Measurements from ENCODE around the gene ADGRV1. TPM values are rescaled to one million over a fixed set of nuclear protein-coding genes. Genes with fewer than 3 reads are reported as not detected.
"Not testable (repeated sequence)": the region's sequence is repeated elsewhere in the genome, so short reads cannot be mapped to it uniquely, and the experiment has no call there.

Gene ADGRV1
- polyA plus RNA-seq, 2 donors, result 0.82 to 1.6 TPM

DNA sequence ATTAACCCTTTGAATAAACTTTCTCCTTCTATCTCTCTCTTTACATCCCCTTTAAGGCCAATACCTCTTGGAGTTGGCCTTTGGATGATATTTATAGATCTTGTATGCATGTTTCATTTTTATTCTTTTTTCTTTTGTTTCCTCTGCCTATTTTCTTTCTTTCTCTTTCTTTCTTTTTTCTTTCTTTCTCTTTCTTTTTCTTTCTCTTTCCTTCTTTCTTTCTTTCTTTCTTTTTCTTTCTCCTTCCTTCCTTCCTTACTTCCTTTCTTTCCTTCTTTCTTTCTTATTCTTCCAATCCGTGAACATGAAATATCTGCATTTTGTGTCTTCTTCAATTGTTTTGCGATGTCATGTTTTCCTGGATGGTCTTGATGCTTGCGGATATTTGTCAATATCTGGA, 276.1 kb downstream of the ADGRV1 start:
- H3K4me3 ChIP-seq (ENCODE audit: low read depth in 1 of 2, low read length in 2 of 2), result no peak overlapping the region
- H3K36me3 ChIP-seq (ENCODE audit: control insufficient read depth in 2 of 2, insufficient read depth in 2 of 2, low read length in 1 of 2), result no peaks in the 10 kb centered on the region
- no peaks in the 10 kb centered on the region for H3K4me1 ChIP-seq (ENCODE audit: control insufficient read depth in 2 of 2, insufficient read depth in 2 of 2, low read length in 1 of 2)
- no peaks in the 10 kb centered on the region for H3K9me3 ChIP-seq (ENCODE audit: control insufficient read depth in 2 of 2, insufficient read depth in 1 of 2, low read depth in 1 of 2, low read length in 1 of 2)
- H3K27ac ChIP-seq (ENCODE audit: low read depth in 2 of 2, low read length in 1 of 2), result no peak overlapping the region
- WGBS, 2 donors, result 94 to 95% methylated on average over 3 of the region's 3 CpGs
- H3K27me3 ChIP-seq (ENCODE audit: control insufficient read depth in 1 of 2, insufficient read depth in 2 of 2, low read length in 2 of 2), result no peaks in the 10 kb centered on the region

DNA sequence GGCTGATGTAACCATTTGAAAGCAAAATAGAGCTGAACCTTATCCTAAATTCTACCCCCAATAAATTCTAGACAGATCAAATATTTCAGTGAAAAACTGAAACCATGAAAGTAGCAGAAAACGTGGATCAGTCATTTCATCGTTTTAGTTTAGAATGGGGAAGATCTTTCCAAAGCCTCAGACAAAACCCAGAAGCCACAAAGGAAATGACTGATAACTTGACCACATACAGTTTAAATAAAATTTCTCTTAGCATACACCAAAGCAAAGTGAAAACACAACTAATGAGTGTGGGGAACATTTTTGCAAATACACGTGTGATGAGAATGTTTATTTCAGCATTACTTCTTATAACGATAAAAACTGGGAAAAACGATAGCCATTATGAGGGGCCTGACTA, 284.8 kb downstream of the ADGRV1 start:
- no peaks in the 10 kb centered on the region for H3K9me3 ChIP-seq (ENCODE audit: control insufficient read depth in 2 of 2, insufficient read depth in 1 of 2, low read depth in 1 of 2, low read length in 1 of 2)
- WGBS, 2 donors, result 69 to 70% methylated on average over 5 of the region's 5 CpGs
- H3K27me3 ChIP-seq (ENCODE audit: control insufficient read depth in 1 of 2, insufficient read depth in 2 of 2, low read length in 2 of 2), result no peaks in the 10 kb centered on the region
- H3K27ac ChIP-seq (ENCODE audit: low read depth in 2 of 2, low read length in 1 of 2), result no peak overlapping the region
- no peaks in the 10 kb centered on the region for H3K4me1 ChIP-seq (ENCODE audit: control insufficient read depth in 2 of 2, insufficient read depth in 2 of 2, low read length in 1 of 2)
- H3K36me3 ChIP-seq (ENCODE audit: control insufficient read depth in 2 of 2, insufficient read depth in 2 of 2, low read length in 1 of 2), result no peaks in the 10 kb centered on the region
- H3K4me3 ChIP-seq (ENCODE audit: low read depth in 1 of 2, low read length in 2 of 2), result no peak overlapping the region

DNA sequence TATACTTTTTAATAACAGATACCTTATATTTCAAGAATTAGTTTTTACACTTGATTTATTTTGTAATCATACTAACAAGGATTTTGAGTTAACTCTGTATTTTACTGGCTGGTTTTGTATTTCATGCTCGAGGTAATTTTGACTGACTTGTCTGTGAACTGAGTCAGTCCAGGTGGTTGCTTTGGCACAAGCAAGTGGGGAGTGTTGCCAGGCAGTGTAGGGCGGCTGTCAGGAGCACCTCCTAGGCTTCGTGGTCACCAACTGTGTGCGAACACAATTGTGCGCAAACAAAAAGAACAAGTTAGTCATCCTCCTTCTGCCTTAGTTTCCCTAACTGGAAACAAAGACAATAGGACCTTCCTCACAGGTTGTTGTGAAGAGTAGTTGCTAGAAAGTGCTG, 286.3 kb downstream of the ADGRV1 start:
- Histone ChIP-seq H3K36me3 (ENCODE audit: control insufficient read depth in 2 of 2, insufficient read depth in 2 of 2, low read length in 1 of 2) (no peaks in the 10 kb centered on the region), H3K9me3 (ENCODE audit: control insufficient read depth in 2 of 2, insufficient read depth in 1 of 2, low read depth in 1 of 2, low read length in 1 of 2) (no peaks in the 10 kb centered on the region), H3K27ac (ENCODE audit: low read depth in 2 of 2, low read length in 1 of 2) (no peak overlapping the region), H3K4me1 (ENCODE audit: control insufficient read depth in 2 of 2, insufficient read depth in 2 of 2, low read length in 1 of 2) (no peaks in the 10 kb centered on the region), H3K27me3 (ENCODE audit: control insufficient read depth in 1 of 2, insufficient read depth in 2 of 2, low read length in 2 of 2) (no peaks in the 10 kb centered on the region), H3K4me3 (ENCODE audit: low read depth in 1 of 2, low read length in 2 of 2) (no peak overlapping the region)
- WGBS, 2 donors, result 37 to 44% methylated on average over 5 of the region's 5 CpGs

DNA sequence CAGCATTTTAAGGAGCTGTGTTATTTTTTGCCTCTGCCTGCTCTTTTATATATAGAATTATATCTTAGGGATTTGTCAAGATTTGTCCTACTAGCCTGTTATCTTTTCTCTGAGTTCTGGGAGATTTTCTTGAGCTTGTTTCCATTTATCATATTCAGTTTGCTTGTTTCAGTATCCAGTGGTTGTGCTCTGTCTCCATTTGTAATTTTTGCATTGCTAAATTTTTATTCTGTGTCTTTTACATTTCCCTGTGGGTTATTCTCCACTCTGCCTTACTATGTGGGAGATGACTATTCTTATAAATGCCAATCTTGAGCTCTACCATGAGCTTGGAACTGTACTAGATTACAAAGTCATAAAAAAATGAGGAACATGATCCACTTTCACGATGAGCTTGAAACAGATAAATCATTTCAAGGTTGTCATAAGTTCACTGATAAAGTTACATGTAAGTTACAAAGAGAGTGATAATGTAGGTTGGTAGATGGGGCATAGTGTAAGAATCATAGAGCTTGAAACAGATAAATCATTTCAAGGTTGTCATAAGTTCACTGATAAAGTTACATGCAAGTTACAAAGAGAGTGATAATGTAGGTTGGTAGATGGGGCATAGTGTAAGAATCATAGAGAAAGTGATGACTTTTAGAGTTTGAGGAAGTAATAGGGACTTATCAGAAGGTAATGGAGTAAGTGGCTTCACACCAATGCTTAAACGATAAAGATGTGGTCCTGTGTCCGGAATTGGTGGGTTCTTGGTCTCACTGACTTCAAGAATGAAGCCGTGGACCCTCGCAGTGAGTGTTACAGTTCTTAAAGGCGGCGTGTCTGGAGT, 287.3 kb downstream of the ADGRV1 start:
- no peaks in the 10 kb centered on the region for H3K27me3 ChIP-seq (ENCODE audit: control insufficient read depth in 1 of 2, insufficient read depth in 2 of 2, low read length in 2 of 2)
- WGBS, 2 donors, result 82 to 89% methylated on average over 7 of the region's 7 CpGs
- no peak overlapping the region for H3K27ac ChIP-seq (ENCODE audit: low read depth in 2 of 2, low read length in 1 of 2)
- no peak overlapping the region for H3K4me3 ChIP-seq (ENCODE audit: low read depth in 1 of 2, low read length in 2 of 2)
- H3K9me3 ChIP-seq (ENCODE audit: control insufficient read depth in 2 of 2, insufficient read depth in 1 of 2, low read depth in 1 of 2, low read length in 1 of 2), result no peaks in the 10 kb centered on the region
- no peaks in the 10 kb centered on the region for H3K36me3 ChIP-seq (ENCODE audit: control insufficient read depth in 2 of 2, insufficient read depth in 2 of 2, low read length in 1 of 2)
- no peaks in the 10 kb centered on the region for H3K4me1 ChIP-seq (ENCODE audit: control insufficient read depth in 2 of 2, insufficient read depth in 2 of 2, low read length in 1 of 2)

DNA sequence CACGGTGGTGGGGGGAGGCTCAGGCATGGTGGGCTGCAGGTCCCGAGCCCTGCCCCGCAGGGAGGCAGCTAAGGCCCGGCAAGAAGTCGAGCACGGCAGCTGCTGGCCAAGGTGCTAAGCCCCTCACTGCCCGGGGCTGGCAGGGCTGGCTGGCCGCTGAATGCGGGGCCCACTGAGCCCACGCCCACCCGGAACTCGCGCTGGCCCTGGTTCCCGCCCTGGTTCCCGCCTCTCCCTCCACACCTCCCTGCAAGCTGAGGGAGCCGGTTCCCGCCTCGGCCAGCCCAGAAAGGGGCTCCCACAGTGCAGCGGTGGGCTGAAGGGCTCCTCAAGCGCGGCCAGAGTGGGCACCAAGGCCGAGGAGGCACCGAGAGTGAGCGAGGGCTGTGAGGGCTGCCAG, 289.0 kb downstream of the ADGRV1 start:
- not testable (repeated sequence) for H3K4me1 ChIP-seq (ENCODE audit: control insufficient read depth in 2 of 2, insufficient read depth in 2 of 2, low read length in 1 of 2); H3K27me3 ChIP-seq (ENCODE audit: control insufficient read depth in 1 of 2, insufficient read depth in 2 of 2, low read length in 2 of 2); H3K4me3 ChIP-seq (ENCODE audit: low read depth in 1 of 2, low read length in 2 of 2); H3K9me3 ChIP-seq (ENCODE audit: control insufficient read depth in 2 of 2, insufficient read depth in 1 of 2, low read depth in 1 of 2, low read length in 1 of 2); H3K36me3 ChIP-seq (ENCODE audit: control insufficient read depth in 2 of 2, insufficient read depth in 2 of 2, low read length in 1 of 2); H3K27ac ChIP-seq (ENCODE audit: low read depth in 2 of 2, low read length in 1 of 2)
- WGBS, 2 donors, result 97 to 98% methylated on average over 20 to 24 of the region's 24 CpGs

DNA sequence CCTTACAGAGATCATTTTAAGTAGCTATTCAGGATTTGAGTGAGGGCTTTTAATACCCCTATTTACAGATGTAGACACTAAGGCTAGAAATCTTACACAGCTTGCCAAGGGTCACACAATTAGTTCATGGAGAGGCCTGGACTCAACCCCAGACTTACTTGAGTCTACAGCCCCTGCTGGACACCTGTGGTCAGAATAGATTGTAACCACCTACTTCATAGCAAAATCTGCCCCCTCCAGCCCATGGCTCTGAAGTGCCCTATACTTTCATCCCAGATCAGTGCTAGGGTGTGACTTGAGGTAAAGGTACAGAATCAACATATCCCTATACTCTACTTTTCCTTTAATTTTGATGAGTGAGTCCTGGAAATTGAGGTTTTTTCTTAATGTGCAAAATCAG, 291.3 kb downstream of the ADGRV1 start:
- Histone ChIP-seq H3K36me3 (ENCODE audit: control insufficient read depth in 2 of 2, insufficient read depth in 2 of 2, low read length in 1 of 2) (no peaks in the 10 kb centered on the region), H3K27me3 (ENCODE audit: control insufficient read depth in 1 of 2, insufficient read depth in 2 of 2, low read length in 2 of 2) (no peaks in the 10 kb centered on the region), H3K4me1 (ENCODE audit: control insufficient read depth in 2 of 2, insufficient read depth in 2 of 2, low read length in 1 of 2) (no peaks in the 10 kb centered on the region)

DNA sequence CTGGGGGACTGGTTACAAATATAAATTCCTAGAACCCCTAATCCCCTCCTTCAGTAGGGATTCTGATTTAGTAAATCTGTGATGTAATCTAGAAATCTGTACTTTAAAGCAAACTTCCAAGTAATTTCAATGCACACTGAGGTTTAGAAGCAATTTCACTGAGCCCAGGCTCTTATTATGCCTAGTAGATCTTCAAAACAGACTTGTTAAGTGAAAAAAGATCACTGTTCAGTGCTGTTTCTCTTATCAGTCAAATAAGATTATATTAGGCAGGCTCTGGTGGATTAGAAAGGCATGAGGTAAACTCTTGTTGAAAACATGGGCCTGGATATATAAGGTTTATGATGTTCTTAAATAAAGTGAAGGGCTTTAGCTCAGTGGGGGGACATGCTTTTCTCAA, 293.9 kb downstream of the ADGRV1 start:
- Histone ChIP-seq H3K9me3 (ENCODE audit: control insufficient read depth in 2 of 2, insufficient read depth in 1 of 2, low read depth in 1 of 2, low read length in 1 of 2) (no peaks in the 10 kb centered on the region), H3K27me3 (ENCODE audit: control insufficient read depth in 1 of 2, insufficient read depth in 2 of 2, low read length in 2 of 2) (no peaks in the 10 kb centered on the region), H3K4me1 (ENCODE audit: control insufficient read depth in 2 of 2, insufficient read depth in 2 of 2, low read length in 1 of 2) (no peaks in the 10 kb centered on the region), H3K36me3 (ENCODE audit: control insufficient read depth in 2 of 2, insufficient read depth in 2 of 2, low read length in 1 of 2) (no peaks in the 10 kb centered on the region), H3K4me3 (ENCODE audit: low read depth in 1 of 2, low read length in 2 of 2) (no peak overlapping the region), H3K27ac (ENCODE audit: low read depth in 2 of 2, low read length in 1 of 2) (no peak overlapping the region)

More for the DNA sequence above, 291.3 kb downstream of the ADGRV1 start:
- Histone ChIP-seq H3K27ac (ENCODE audit: low read depth in 2 of 2, low read length in 1 of 2) (no peak overlapping the region), H3K4me3 (ENCODE audit: low read depth in 1 of 2, low read length in 2 of 2) (no peak overlapping the region), H3K9me3 (ENCODE audit: control insufficient read depth in 2 of 2, insufficient read depth in 1 of 2, low read depth in 1 of 2, low read length in 1 of 2) (no peaks in the 10 kb centered on the region)

DNA sequence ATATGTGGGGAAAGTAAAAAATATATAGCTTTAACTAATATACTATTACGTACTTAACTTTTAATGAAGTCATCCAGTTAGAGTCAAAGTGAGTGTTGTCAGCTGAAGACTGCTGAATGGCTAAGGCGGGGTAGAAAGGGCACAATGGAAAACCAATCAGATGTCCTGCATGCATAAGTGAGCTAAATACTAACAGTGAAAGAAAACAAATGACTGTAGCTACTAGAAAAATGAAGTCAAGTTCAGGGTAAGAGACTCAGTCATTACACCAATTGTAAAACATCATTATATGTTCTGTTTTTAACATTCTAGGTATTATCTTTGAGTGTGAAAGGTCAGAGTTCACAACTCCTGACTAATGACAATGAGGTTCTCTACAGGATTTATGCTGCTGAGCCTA, 295.2 kb downstream of the ADGRV1 start:
- H3K9me3 ChIP-seq (ENCODE audit: control insufficient read depth in 2 of 2, insufficient read depth in 1 of 2, low read depth in 1 of 2, low read length in 1 of 2), result no peaks in the 10 kb centered on the region
- H3K4me3 ChIP-seq (ENCODE audit: low read depth in 1 of 2, low read length in 2 of 2), result no peak overlapping the region
- H3K36me3 ChIP-seq (ENCODE audit: control insufficient read depth in 2 of 2, insufficient read depth in 2 of 2, low read length in 1 of 2), result no peaks in the 10 kb centered on the region
- 89 to 92% methylated on average over 2 of the region's 2 CpGs for WGBS, 2 donors
- H3K4me1 ChIP-seq (ENCODE audit: control insufficient read depth in 2 of 2, insufficient read depth in 2 of 2, low read length in 1 of 2), result no peaks in the 10 kb centered on the region
- no peaks in the 10 kb centered on the region for H3K27me3 ChIP-seq (ENCODE audit: control insufficient read depth in 1 of 2, insufficient read depth in 2 of 2, low read length in 2 of 2)
- no peak overlapping the region for H3K27ac ChIP-seq (ENCODE audit: low read depth in 2 of 2, low read length in 1 of 2)

DNA sequence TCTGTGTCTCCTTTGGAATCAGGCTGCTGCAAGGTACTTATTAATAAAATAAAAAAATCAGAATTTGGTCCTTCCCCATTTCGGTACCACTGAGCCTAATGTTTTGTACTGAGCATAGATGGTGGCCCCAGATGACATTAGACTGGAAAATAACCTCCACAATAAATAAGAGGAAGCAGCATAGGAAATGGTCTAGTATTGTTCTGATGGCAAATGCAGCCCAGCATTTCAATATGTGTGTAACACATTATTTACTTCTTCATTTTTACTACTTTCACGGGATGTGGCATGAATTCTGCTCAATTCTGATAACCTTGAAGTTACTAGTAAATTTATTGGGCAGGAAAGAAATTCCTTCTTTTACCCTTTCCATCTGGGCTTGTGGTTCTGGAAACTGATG, 295.6 kb downstream of the ADGRV1 start:
- H3K36me3 ChIP-seq (ENCODE audit: control insufficient read depth in 2 of 2, insufficient read depth in 2 of 2, low read length in 1 of 2), result no peaks in the 10 kb centered on the region

DNA sequence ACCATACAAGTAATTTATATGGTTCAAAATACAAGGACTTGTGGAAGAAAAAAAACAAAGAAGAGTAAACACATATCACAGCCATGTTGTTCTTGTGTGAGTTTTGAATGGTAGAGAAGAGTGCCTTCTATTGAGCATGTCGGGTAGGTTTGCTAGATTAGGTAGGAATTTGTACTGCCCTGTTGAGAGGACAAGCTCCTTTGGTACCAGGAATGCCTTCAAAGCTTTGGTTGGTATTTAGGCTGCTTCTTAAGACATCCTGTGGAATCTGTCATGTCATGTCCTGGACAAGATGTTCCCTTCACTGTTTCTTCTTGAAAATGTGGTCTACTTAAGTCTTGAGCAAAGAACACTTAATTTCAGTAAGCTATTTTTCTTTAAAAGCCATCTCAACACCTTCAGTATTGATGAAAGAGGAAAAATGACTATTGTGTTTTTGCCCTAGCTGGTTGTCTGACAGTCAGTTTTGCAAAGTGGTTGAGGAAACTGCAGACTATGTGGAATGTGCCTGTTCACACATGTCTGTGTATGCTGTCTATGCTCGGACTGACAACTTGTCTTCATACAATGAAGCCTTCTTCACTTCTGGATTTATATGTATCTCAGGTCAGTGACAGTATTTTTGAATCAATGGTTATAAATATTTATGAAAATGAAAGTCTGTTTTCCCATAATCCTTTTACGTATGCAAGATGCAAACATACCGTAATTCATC, 296.9 kb downstream of the ADGRV1 start:
- H3K4me1 ChIP-seq (ENCODE audit: control insufficient read depth in 2 of 2, insufficient read depth in 2 of 2, low read length in 1 of 2), result no peaks in the 10 kb centered on the region
- 65 to 72% methylated on average over 4 of the region's 4 CpGs for WGBS, 2 donors
- H3K36me3 ChIP-seq (ENCODE audit: control insufficient read depth in 2 of 2, insufficient read depth in 2 of 2, low read length in 1 of 2), result no peaks in the 10 kb centered on the region
- no peak overlapping the region for H3K27ac ChIP-seq (ENCODE audit: low read depth in 2 of 2, low read length in 1 of 2)
- no peaks in the 10 kb centered on the region for H3K9me3 ChIP-seq (ENCODE audit: control insufficient read depth in 2 of 2, insufficient read depth in 1 of 2, low read depth in 1 of 2, low read length in 1 of 2)
- H3K27me3 ChIP-seq (ENCODE audit: control insufficient read depth in 1 of 2, insufficient read depth in 2 of 2, low read length in 2 of 2), result no peaks in the 10 kb centered on the region
- H3K4me3 ChIP-seq (ENCODE audit: low read depth in 1 of 2, low read length in 2 of 2), result no peak overlapping the region

More for the DNA sequence above, 295.6 kb downstream of the ADGRV1 start:
- Histone ChIP-seq H3K9me3 (ENCODE audit: control insufficient read depth in 2 of 2, insufficient read depth in 1 of 2, low read depth in 1 of 2, low read length in 1 of 2) (no peaks in the 10 kb centered on the region), H3K4me3 (ENCODE audit: low read depth in 1 of 2, low read length in 2 of 2) (no peak overlapping the region), H3K27me3 (ENCODE audit: control insufficient read depth in 1 of 2, insufficient read depth in 2 of 2, low read length in 2 of 2) (no peaks in the 10 kb centered on the region), H3K27ac (ENCODE audit: low read depth in 2 of 2, low read length in 1 of 2) (no peak overlapping the region), H3K4me1 (ENCODE audit: control insufficient read depth in 2 of 2, insufficient read depth in 2 of 2, low read length in 1 of 2) (no peaks in the 10 kb centered on the region)
- WGBS, 2 donors, result 71 to 76% methylated on average over 2 of the region's 2 CpGs

Data from esophagus (tissue), 2 donors.